Activated CD8-positive, alpha-beta memory T cell treated with anti-CD3 and anti-CD28 coated beads for 1 hour (primary cell): ENCODE results near the gene CPNE5.
"Not testable (repeated sequence)": the region's sequence is repeated elsewhere in the genome, so short reads cannot be mapped to it uniquely, and the experiment has no call there.

Experiments
- DNase-seq, 2 donors: peaks; one replicate each; pipeline ENCODE4 v3.0.0-alpha.2; 2020; ENCODE audit warnings: low read depth in 1 of 2; ENCODE audit errors: extremely low read depth in 1 of 2

Gene CPNE5

DNA sequence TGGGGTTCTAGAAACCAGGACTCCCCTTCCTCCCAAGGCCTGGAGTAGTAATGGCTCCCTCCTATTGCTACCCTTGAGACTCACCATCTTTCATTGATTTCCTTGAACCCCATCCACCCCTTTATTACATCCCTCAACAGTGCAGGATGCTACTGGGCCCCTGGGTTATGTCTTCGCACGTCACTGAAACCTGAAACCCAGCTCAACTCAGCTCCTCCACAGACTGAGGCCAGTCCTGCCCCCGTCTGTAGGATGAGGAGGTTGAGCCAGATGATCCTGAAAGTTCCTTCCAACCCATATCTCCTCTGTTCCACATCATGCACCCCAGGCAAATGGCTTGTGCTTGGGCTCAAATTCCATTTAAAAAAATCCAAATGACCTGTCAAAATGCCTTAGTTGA is 21.4 kb downstream of the CPNE5 start:
- DNase-seq, result no peak

DNA sequence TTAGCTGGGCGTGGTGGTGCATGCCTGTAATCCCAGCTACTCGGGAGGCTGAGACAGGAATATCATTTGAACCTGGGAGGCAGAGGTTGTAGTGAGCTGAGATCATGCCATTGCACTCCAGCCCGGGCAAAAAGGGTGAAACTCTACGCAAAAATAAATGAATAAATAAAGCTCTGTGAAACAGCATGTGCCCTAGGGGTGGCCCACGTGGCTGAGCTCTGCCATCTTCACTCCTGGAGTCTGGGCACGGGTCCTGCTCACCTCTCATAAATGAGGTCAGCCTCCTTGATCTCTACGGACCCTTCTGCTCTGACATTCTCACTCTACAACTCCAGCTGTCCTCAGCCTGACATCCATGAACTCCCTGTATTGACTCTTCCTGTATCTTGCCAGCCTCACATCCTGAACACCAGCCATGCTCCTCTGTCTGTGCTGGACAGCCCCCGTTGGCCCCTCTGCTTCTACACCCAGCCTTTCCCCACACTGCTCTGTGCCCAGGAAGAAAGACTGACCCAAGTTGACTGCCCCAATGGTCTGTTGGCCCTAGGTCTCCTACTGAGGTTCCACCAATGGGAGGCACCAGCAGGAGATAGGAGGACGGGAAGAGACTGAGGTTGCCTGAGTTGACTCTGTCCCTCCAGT is 21.9 kb downstream of the CPNE5 start:
- no peak for DNase-seq

DNA sequence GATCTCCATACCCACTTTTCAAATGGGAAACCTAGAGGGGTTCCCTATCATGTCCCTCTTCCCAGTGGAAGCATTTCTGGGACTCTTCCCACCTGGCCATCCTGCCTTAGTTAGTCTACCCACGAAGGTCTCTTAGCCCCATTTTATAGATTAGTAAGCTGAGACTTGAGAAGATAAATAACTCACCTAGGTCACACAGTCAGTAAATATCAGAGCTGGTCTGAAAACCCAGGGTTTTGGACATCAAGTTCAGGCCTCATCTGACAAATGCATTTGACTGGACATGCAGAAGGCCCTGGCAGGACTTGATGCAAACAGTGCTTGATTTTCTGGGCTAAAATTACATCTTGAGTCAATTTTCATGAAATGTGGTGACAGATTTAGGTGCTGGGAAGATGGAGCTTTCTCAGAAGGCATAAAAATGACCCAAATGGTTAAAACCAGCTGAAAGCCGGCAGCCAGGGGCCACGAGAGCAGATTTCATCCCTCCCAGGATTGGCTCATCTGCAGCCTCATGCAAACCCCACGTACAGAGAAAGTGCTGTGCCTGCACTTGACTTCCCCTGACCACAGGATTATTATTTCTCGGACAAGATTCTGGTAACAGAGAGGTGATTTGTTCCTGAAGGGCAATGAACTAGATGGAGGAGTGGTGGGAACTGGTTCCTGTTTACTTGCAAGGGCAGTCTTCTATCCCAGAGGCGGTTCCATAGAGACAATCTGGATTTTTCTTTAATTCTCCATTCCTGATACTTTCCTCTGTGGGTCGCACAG is 23.1 kb downstream of the CPNE5 start:
- DNase-seq, result no peak

DNA sequence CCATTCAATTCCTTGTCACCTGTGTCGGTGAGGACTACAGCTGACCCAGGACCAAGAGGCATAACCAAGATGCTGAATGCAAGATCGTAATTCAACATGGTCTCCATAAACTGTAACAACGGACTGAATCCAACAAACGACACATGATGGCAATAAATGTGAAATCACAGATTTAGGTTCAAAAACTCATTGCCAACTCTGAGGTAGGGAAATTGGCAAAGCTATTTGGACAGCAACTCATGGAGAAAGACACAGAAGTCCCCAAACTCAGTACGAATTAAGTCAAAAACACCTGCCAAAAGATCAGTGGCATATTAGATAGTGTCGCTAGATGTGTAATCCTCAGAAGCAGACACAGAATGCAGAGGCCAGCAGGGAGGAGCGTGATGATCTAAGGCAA is 25.0 kb downstream of the CPNE5 start:
- no peak for DNase-seq

DNA sequence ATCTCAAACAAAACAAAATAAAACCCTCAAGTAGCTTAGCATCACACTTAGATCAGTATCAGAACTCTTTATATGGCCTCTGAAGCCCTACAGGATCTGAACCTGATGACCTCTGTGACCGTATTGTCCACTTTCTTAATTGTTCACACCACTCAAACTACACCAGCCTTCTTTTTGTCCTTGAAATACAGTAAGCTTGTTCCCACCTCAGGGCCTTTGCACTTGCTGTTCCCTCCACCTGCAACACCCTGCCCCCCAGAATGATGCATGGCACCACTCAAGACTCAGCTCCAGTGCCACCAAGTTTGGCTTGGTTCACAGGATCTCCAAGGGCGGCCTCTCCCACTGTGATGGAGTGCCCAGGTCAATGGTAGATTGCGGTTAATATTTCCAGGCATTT is 25.7 kb downstream of the CPNE5 start:
- no peak for DNase-seq

DNA sequence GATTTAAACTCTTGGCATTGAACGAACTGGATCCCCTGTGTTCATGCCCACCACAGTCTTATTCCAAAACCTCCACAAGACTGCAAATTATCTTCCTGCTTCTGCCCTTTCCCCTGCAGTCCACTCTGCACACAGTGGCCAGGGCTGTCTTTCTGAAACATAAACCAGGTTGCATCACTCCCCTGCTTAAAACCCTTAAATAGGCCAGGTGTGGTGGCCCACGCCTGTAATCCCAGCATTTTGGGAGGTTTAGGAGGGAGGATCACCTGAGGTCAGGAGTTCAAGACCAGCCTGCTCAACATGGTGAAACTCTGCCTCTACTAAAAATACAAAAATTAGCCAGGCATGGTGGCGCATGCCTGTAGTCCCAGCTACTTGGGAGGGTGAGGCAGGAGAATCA is 26.2 kb downstream of the CPNE5 start:
- not testable (repeated sequence) for DNase-seq

DNA sequence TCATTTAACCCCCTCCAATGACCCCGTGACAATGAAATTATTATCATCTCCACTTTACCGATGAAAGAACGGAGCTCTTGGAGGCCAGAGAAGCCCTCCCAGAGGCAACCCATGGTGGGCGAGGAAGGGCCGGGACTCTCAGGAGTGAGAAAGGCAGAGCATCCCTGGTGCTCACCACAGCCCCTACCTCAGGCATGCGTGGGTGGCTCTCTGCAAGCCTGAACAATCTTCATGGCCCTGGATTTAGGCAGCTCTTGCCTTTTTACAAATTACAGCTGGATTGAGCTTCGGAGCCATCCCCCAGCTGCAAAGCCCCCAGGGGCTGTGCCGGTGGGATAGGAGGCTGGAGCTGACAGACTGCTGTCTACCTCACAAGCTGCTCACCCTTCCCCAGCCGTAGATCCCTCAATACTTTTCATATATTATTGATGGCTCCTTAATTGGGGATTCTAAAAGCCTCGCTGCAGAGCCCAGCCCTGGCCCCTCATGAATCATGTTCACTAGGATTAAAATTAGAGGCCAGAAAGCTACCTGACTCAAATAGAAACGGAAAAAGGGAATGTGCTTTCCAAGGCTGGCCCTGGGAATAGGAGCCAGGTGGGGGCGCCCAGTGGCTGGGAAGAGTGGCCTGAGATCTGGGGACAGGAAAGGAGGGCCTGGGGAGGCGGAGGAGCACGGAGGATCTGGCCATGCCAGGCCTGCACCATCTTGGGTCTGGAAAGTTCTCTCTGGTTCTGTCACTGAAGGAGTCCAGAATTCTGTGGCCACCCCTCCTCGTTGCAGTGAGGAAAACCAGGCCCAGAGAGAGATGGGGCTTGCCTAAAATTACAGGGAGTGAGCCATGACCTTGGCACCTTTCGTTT is 29.1 kb downstream of the CPNE5 start:
- DNase-seq, result no peak

DNA sequence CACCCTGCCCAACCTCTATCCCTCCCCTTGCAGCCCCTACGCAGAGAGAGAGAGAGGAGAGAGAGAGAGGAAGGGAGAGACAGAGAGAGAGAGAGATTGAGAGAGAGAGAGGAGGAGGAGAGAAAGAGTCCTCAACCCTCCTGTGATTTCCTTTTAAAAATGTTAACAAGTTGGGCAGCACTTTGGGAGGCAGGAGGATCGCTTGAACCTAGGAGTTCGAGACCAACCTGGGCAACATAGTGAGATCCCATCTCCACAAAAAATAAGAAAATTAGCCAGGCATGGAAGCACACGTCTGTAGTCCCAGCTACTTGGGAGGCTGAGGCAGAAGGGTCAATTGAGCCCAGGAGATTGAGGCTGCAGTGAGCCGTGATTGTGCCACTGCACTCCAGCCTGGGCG is 30.1 kb downstream of the CPNE5 start:
- DNase-seq, result no peak

DNA sequence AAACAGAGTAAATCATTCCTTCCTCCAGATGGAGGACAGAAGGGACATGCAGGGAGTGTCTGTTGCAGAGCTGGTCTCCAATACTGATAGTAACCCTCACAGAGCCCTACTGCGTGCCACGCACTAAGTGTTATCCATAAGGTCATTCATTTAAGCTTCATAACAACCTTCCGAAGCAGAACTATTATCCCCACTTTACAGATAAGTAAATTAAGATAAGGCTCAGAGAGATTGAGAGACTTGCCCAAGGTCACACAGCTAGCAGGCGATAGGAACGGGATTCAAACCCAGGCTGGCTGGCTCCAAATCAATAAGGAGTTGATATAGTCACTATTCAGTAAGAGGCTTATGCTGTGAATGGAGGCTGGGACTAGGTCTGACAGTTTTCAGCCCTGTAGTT is 30.6 kb downstream of the CPNE5 start:
- DNase-seq, result no peak

DNA sequence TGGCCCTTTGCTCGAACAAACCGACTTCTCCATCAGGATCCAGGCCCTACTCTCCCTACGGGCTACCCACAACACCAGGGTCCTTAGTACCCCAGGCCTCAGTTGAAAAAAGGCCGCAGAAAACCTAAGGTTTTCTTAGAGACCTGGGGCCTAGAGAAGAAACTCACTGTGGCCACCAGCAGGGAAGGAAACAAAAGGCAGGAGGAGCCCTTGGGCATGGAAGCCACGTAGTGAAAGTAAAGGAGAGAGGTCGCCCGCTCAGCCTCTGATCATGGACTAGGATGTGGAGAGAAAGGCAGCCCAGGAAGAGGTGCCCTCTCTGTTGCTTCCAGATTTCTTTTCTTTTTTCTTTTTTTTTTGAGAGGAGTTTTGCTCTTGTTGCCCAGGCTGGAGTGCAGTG is 31.5 kb downstream of the CPNE5 start:
- DNase-seq, result no peak

DNA sequence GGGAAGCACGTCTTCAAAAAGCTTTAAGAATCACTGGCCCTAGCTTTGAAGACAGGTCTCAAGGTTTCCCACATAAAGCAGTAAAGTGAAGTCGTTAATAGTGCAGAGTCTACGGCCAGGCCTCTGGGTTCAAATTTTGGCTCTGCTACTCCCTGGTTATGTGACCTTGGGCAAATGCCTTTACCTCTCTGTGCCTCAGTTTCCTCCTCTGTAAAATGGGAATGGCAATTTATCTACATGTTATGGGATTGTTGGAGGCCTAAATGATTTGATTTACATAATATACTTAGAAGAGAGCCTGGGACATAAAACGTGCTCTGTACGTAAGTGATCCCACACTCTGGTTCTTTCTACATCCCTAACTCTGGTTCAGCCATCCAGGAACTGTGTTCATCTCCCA is 32.1 kb downstream of the CPNE5 start:
- no peak for DNase-seq

DNA sequence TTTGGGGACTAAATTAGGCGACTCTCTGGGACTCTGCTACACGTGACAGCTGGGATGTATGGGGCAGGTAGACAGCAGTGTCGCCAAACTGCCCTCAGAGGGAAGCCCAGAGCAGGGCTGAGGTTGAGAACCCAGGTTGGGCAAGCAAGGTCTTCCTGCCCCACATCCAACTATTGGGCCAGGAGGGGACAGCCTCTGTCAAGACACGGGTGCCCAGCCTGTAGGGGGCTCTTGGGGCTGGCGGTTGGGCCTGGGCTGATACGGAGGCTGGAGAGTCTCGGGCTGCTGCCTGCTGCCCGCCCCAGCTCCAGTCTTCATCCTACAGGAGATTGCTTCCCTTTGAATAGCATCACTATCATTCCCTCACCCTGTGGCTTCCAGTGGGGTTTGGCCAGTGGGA is 33.3 kb downstream of the CPNE5 start:
- DNase-seq, result no peak

DNA sequence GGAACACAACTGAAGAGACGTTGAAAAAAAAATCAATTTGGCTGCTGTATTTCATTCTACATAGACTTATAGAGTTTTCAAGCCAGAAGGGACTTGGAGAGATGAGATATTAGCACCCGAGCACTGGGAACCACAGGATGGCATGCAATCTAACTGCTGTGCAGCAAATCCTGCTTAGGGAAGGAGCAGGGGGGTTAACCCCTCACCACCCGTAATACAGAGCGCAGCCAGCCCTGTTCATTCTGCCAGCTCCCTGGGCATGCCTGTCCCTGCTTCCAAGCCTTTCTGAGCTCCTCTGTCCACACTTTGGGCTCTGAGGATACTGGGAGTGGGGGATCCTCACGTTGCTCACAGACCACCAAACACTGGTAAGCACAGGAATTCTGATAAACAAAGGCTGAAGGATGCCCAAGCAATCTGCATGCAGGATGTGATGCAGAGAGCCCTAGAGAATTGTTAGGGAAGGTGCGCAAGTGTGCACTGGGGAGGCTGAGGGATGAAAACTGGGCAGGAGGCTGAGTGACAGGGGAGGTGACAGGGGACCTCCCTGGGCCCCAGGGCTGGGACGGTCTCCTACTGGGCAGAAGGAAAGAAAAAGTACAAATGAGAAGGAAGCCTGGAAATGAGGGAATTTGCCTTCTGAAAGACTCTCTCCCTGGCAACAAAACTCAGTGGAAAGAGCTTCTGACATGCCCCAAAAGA is 34.0 kb downstream of the CPNE5 start:
- DNase-seq, result no peak

DNA sequence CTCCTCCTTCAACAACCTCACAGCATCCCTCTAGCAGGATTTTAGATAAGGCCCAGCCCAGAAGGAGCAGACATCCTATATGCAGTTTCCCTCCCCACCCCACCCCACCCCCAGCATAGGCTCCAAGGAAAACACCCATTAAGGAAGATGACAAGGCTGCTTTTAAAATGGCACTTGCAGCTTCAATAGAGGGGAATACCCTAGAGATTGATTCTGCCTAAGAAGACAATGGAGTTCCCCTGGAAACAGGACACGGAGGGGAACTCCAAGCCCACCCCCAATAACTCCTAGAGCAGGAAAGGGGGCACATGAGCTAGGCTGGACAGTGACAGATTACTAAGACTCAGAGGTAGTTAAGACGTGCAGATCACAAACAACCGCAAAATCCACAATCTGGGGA is 34.7 kb downstream of the CPNE5 start:
- no peak for DNase-seq

DNA sequence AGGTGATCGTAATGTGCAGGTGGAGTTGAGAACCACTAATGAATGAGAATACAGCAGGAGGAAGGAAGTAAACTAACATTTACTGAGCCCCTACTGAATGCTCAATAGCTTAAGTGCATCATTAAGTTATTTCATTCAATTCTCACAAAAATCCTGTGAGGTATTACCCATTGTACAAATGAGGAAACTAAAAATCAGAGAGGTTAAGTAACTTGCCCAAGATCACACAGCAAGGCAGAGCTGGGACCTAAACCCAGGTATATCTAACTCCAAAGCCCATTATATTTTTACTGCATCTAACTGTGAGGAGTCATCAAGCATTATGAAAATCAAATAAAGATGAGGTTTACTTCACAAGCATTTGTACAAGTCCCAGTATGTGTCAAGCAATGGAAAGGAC is 35.3 kb downstream of the CPNE5 start:
- DNase-seq, result no peak

DNA sequence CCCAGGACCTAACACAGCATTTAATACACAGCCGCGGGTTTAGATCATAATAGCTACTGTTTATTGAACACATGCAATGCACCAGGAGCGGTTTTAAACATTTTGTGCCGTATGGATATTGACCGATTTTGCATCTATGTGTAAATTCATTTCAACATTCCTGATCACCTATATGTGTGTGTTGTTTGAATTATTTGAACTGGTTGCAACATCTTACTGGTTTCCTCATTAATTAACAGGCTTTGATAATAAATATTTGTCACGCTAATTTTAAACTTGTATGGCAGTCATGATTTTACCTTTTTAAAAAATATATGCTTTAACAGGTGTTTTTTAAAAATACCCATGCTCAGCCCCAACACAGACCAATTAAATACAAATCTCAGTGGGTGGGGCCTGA is 35.8 kb downstream of the CPNE5 start:
- no peak for DNase-seq

DNA sequence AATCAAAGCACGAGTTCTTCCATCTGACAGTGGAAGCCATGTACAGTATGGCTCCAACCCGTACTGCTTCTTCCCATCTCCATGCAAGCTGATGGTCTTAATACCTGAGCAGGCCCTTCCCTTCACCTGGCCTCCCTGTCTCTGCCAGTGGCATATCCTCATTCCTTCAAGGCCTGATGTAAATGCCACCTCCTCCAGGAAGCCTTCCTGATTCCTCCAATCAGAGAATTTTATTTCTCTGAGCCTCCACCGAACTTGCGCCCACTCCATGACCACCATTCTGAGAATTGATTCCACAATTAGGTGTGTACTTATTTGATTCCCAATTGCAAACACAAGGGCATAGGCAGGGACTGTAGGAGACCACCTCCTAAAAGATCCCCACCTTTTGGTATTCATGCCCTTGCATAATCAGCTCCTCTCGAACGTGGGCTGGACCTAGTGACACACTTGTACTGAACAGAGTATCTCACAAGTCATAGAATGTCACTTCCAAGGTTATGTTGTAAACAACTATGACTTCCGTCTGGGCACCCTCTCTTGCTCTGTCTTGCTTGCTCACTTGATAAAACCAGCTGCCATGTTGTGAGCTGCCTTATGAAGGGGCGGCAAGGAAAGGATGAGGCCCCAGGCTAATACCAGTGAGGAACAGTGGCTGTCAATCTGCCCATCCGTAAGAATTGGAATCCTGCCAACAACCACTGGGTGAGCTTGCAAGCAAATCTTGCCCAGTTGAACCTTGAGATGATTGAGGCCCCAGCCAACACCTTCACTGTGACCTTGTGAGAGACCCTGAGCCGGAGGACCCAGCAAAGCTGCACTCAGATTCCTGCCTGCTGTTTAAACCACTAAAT is 38.8 kb downstream of the CPNE5 start:
- DNase-seq, result no peak

DNA sequence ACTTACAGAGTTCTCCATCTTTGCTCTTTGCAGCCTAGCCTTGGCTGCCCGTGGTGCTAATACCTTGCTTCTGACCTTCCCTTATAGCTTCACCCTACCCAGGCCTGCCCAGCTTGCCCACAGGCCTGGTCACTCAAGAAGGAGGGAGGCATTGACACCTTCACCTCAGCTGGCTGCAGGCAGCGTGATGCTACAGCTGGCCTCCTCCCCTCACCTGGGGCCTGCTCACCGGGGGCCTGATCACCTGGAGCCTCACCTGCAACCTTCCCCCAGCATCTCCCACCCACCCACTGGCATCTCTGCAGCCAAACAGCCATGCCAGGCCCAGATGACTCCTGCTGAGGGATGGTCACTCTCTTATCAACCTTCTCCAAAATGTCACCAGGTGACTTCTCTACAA is 40.4 kb downstream of the CPNE5 start:
- no peak for DNase-seq

DNA sequence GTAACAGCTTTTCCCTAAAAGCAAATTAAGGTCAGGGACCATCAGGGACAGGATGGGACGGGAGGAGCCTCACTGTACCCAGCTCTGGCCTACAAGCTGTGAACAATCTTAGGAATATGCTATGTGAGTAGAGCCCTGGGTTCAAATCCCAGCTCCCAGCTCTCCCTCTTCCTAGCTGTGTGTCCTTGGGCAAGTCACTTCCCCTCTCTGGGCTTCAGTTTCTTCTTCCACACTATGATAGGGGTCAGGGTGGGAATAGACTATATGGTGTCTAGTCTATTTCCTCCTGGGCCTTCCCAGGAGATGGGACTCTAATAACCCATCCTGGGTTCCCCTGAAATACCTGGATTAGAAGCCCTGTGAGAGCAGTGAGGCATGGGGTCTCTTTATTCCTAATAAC is 41.6 kb downstream of the CPNE5 start:
- no peak for DNase-seq

DNA sequence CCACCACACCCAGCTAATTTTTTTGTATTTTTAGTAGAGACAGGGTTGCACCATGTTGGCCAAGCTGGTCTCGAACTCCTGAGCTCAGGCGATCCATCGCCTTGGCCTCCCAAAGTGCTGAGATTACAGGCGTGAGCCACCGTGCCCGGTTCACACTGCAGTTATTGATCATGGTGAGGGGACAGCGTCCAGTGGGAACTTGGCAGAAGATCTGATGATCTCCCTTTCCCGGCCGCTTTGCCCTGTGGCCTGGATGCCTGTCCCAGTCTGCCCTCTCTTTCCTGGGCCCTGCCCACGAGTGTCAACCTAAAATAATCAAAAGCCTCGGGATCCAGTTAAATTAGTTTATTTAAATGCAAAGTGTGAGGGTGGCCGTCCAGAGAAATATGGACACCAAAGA is 42.2 kb downstream of the CPNE5 start:
- no peak for DNase-seq
